DND-41 (cell line): ENCODE data around the gene OTUD7B.
"Not testable (repeated sequence)": the region's sequence is repeated elsewhere in the genome, so short reads cannot be mapped to it uniquely, and the experiment has no call there.

Experiments used
- ATAC-seq: fragments of 200-7000 bp; cut with Tn5 transposase; 3 replicates; pipeline ENCODE4 v1.9.1; 2021; ENCODE audit warnings: low read depth; ENCODE audit not compliant: insufficient read depth
- DNase-seq: peaks from one replicate; pipeline ENCODE4 v3.0.0-alpha.2; 2020
- H2AFZ ChIP-seq: 2 replicates; pipeline ENCODE4 v1.6.0; 2012; ENCODE audit warnings: low read depth, low read length
- H3K27ac ChIP-seq: 2 replicates; pipeline ENCODE4 v1.5.1; 2012; ENCODE audit warnings: low read length, inconsistent platforms
- H3K27me3 ChIP-seq: fragments of 200-600 bp; sonication (generic); 2 replicates; pipeline ENCODE4 v1.6.0; 2012; ENCODE audit warnings: low read length, mild to moderate bottlenecking, inconsistent platforms; ENCODE audit not compliant: insufficient read depth, poor library complexity
- H3K36me3 ChIP-seq: 2 replicates; pipeline ENCODE4 v1.5.1; 2012; ENCODE audit warnings: low read length, inconsistent platforms; ENCODE audit not compliant: insufficient read depth
- H3K4me1 ChIP-seq: 2 replicates; pipeline ENCODE4 v1.5.1; 2012; ENCODE audit warnings: mild to moderate bottlenecking, low read length; ENCODE audit not compliant: insufficient read depth
- H3K4me2 ChIP-seq: 2 replicates; pipeline ENCODE4 v1.6.0; 2012; ENCODE audit warnings: mild to moderate bottlenecking, moderate library complexity, low read length, inconsistent platforms; ENCODE audit not compliant: insufficient read depth
- H3K4me3 ChIP-seq, 2 experiments: fragments of 200-600 bp in 1 of 2; shearing (Covaris generic) in 1 of 2; 2 replicates each; pipeline ENCODE4 v1.5.1; 2012 to 2016; ENCODE audit warnings: inconsistent platforms in 2 of 2, low read length in 2 of 2, mild to moderate bottlenecking in 2 of 2, low read depth in 1 of 2, moderate library complexity in 1 of 2
- H3K79me2 ChIP-seq: 2 replicates; pipeline ENCODE4 v1.6.0; 2012; ENCODE audit warnings: low read length, inconsistent platforms; ENCODE audit not compliant: insufficient read depth
- H3K9ac ChIP-seq: 2 replicates; pipeline ENCODE4 v1.6.0; 2012; ENCODE audit warnings: low read depth, mild to moderate bottlenecking, inconsistent platforms, low read length, moderate library complexity
- H3K9me3 ChIP-seq: 2 replicates; pipeline ENCODE4 v1.5.1; 2012; ENCODE audit warnings: low read length, moderate library complexity, mild to moderate bottlenecking, inconsistent platforms; ENCODE audit not compliant: insufficient read depth, severe bottlenecking
- H4K20me1 ChIP-seq: 2 replicates; pipeline ENCODE4 v1.6.0; 2012; ENCODE audit warnings: low read length; ENCODE audit not compliant: insufficient read depth
- CTCF ChIP-seq: IDR thresholded peaks from 2 replicates; pipeline ENCODE4 v1.5.1; 2012; ENCODE audit warnings: borderline replicate concordance, low read length, moderate library complexity, mild to moderate bottlenecking; ENCODE audit not compliant: poor library complexity, severe bottlenecking; ENCODE audit errors: extremely low read depth
- EZH2 ChIP-seq: IDR thresholded peaks from 3 replicates; pipeline ENCODE4 v1.6.1; 2012; ENCODE audit warnings: borderline replicate concordance, low read depth, mild to moderate bottlenecking, moderate library complexity, low read length, inconsistent platforms; ENCODE audit not compliant: severe bottlenecking

OTUD7B gene

GRCh38 chr1:149942885-149943284, 67.6 kb downstream of the OTUD7B start:
- Histone ChIP-seq H3K4me1 (peaks cover 6% of the 10 kb centered on the region), H3K9me3 (no peaks in the 10 kb centered on the region), H4K20me1 (no peaks in the 10 kb centered on the region), H3K79me2 (no peaks in the 10 kb centered on the region), H3K27ac (no peak overlapping the region), H3K36me3 (no peaks in the 10 kb centered on the region), H3K27me3 (no peaks in the 10 kb centered on the region), H3K4me3 (no peak overlapping the region), H3K9ac (no peak overlapping the region), H3K4me2 (no peak overlapping the region), H2AFZ (peak overlapping the region; percentile 5; the same call in 1 of the 2 replicates)
- no peak for TF ChIP-seq EZH2
- TF ChIP-seq CTCF = no peak
- DNase-seq (no peak), ATAC-seq (no peak)

GRCh38 chr1:149942207-149942606, 68.3 kb downstream of the OTUD7B start:
- TF ChIP-seq EZH2 = no peak
- TF ChIP-seq CTCF = peak; percentile 8

GRCh38 chr1:149940427-149940826, 70.1 kb downstream of the OTUD7B start:
- no peaks in the 10 kb centered on the region for H3K79me2 ChIP-seq
- TF ChIP-seq CTCF (no peak), EZH2 (no peak)
- no peaks in the 10 kb centered on the region for H3K36me3 ChIP-seq
- DNase-seq = no peak
- H3K27me3 ChIP-seq = no peaks in the 10 kb centered on the region
- H3K4me2 ChIP-seq = no peak overlapping the region
- ATAC-seq = no peak
- no peaks in the 10 kb centered on the region for H4K20me1 ChIP-seq
- no peak overlapping the region for H3K9ac ChIP-seq
- no peaks in the 10 kb centered on the region for H3K9me3 ChIP-seq
- no peak overlapping the region for H3K4me3 ChIP-seq
- H2AFZ ChIP-seq = no peak overlapping the region
- no peak overlapping the region for H3K27ac ChIP-seq
- H3K4me1 ChIP-seq = peaks cover 13% of the 10 kb centered on the region

More at GRCh38 chr1:149942207-149942606, 68.3 kb downstream of the OTUD7B start:
- no peaks in the 10 kb centered on the region for H3K27me3 ChIP-seq
- no peaks in the 10 kb centered on the region for H3K36me3 ChIP-seq
- DNase-seq (no peak), ATAC-seq (no peak)
- no peaks in the 10 kb centered on the region for H3K79me2 ChIP-seq
- peaks cover 13% of the 10 kb centered on the region for H3K4me1 ChIP-seq
- no peaks in the 10 kb centered on the region for H4K20me1 ChIP-seq
- H3K27ac ChIP-seq = no peak overlapping the region
- H3K9me3 ChIP-seq = no peaks in the 10 kb centered on the region
- H2AFZ ChIP-seq = no peak overlapping the region
- no peak overlapping the region for H3K4me3 ChIP-seq
- no peak overlapping the region for H3K9ac ChIP-seq
- H3K4me2 ChIP-seq = no peak overlapping the region

DNA sequence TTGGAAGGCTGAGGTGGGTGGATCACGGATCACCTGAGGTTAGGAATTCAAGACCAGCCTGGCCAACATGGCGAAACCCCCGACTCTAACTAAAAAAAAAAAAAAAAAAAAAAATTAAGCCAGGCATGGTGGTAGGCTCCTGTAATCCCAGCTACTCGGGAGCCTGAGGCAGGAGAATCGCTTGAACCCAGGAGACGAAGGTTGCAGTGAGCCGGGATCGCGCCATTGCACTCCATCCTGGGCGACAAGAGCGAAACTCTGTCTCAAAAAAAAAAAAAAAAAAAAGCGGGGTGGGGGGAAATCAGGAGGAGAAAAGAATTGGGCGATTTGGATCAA, 71.9 kb downstream of the OTUD7B start:
- not testable (repeated sequence) for H3K9ac ChIP-seq, H2AFZ ChIP-seq, H3K27me3 ChIP-seq, H3K4me3 ChIP-seq, H3K79me2 ChIP-seq, H3K9me3 ChIP-seq, H4K20me1 ChIP-seq, DNase-seq, H3K36me3 ChIP-seq, H3K27ac ChIP-seq, ATAC-seq, H3K4me2 ChIP-seq
- H3K4me1 ChIP-seq = peaks cover 13% of the 10 kb centered on the region
